KG1 (cell line): ENCODE measurements around the gene SLC22A23.

ENCODE experiments used
- DNase-seq: peaks from one replicate; lab custom pipeline; 2025; lab: John Stamatoyannopoulos, UW

SLC22A23 gene

DNA sequence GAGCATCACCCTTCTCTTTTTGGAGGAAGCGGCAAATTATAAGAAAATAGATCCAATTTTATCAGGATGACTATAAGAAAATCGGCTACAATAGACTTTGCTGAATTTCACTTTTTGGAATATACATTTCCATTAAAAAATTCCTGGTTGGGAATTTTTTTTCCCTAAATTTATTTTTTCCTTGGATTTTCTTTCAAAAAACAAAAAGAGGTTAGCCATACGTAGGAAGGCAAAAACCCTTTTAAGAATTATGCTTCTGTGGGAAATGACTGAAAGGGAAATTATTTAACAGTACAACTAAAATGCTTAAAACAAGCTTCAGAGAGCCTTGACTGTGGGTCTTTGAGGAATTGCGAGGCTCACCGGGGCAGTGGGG lies 86.9 kb downstream of the SLC22A23 start:
- DNase-seq = no peak

DNA sequence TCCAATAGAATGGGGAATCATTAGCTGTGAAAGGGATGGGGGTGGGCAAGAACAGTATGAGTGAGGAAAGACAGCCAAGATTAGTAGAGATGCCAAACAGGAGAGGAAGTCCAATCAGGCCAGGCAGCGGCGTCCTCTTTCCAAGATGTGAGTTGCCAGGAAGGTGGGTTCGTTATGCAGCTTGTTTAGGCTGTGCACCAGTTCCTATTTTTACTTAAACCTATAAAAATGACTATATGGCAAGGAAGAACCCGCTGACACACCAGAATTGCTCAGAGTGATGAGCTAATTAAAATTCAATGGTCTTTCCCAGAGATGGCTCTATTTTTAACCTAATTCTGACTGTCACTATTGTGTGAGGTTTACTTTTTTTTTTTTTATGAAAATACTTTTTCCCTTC lies 88.2 kb downstream of the SLC22A23 start:
- no peak for DNase-seq

DNA sequence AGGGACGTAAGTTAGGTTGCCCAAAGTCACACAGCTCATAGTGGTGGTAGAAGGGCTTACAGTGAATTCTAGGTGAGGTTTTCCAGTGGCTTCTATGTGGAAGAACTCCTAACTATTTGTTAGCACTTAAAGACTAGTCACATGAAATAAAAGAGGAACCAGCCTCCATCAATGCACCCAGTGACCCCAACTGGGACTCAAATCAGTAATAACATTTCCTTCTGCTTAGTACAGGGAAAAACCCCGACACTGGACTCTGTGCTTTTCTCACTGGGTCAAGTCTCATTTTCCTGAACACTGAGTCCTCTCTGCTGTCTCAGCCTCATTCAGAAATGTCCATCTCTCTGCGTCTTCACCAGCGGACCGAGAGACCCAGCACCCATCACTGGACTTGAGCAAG lies 89.2 kb downstream of the SLC22A23 start:
- no peak for DNase-seq

DNA sequence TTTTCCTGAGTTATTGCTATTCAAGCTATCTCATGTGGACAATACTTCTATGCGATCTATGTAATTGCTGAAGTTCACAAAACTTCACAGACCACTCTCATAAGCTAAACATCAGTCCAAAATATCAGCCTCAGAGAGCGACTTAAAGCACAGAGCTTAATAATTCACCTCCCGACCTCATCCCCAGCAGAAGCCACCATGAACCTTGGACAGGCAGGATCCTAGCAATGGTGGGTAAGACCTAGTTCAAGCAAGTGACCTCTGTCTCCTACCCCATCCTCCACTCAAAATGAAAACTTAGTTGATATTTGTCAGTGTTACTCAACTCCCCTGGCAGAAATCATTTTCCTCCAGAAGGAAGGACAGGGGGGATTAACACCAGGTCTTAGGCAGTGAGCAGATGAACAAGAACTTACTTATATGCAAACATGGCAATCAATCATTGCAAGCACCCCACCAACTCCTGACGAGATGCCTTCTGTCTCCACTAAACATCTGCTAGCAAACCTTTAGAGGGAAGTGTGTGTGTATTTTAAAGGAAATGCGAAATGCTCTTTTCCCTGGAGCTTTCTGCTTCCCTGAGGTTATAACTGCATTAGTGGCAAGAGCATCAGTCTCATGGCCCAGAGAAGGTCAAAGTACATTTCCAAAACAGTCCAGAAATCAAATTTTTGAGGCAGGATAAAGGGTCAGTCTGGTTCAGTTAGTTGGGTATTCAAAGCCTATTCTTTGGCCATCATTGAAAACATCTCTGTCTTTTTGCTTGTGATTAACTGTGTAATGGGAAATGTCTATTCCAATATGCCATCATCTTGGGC lies 90.0 kb downstream of the SLC22A23 start:
- no peak for DNase-seq

DNA sequence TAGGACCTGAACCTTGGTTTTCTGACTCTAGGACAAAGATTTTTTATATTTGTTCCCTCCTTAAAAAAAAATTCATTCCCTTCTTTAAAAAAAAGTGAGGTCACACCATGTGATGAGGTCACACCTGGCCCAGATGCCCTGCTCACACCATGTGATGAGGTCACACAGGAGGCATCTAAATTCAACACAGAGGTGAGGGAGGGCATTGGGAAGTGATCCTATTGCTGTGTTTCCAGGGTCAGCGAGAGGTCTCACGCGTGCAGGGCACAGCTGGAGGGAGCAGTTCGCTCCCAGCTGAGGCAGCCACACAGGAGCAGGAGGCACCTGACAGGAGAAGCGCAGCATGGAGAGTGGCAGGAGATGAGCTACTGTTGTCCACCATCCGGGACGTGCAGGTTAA lies 92.5 kb downstream of the SLC22A23 start:
- no peak for DNase-seq

DNA sequence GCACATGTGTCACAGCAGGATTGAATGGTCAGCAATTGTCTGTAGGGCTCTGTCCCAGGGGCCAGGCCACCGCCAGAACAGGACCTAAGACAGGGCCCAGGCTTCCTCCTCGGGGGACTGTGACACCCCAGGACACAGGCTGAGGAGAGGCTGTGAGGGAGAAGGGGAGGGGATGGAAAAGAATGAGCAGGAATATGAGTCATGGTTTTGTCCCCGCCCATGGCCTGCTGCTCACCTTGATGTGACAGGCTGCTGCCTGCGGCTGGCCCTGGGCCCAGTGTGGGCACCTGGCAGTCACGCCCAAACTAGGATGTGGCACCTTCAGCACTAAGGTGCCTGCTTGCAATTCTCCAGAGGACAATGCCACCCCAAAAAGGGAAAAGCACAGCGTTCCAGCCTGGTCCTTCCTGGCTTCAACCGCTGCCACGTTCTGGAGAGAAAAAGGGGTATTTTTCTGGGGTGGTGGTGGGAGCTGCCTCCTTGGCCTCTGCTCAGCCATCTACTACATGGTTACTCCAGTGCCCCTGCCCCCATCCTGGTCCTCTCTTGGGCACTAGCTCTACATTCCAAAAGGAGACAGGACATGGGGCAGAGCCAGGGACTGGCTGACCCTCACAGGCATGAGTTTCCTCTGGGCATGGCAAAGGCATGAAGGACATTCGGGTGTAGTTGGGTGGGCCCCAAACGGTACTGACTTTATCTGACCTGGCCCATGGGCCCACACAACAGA lies 93.4 kb downstream of the SLC22A23 start:
- DNase-seq = no peak

DNA sequence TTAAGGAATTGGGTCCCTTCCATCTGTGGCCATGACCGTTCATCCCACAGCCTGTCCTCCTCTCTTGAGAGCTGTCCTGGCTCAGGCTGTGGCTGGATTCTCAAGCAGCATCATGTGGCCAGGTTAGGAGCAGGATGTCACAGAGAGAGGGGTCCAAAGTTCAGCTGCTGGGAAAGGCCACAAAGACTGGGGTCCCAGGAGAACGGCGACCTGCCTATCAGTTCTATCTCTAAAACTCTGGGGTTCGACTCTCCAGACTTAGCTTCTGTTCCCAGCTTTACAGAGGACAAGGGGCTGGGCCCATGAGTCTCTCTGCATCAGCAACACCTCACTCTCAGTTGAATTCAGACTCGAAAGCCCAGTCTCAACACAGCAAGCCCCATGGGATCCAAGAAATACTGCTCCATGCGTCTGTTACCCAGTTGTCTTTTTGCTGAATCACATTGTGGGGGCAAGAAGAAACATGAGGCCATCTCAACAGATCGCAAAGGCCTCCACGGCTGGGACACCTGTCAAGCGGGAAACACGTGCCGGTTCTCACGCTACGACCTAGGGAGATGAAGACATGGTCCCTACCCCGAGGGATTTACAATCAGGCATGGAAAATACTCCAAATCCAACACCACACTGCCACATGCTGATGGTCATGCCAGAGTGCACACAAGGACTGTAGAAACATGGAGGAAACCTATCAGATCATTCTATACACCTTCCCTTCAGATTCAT lies 95.4 kb downstream of the SLC22A23 start:
- no peak for DNase-seq

DNA sequence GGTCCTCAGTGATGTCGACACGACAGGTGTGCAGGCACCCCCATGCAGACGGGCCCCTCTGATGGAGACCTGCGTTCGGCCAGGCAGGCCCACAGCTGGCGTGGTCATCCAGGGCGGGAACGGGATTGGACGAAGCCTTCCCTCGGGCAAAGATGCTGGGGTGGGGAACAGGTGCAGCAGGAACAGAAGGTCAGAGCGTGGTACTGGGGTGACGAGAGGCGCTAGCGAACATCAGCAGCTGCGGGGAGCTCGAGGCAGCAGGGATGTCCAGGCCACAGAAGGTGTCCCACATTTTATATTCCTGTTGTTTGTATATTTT lies 96.2 kb downstream of the SLC22A23 start:
- no peak for DNase-seq

DNA sequence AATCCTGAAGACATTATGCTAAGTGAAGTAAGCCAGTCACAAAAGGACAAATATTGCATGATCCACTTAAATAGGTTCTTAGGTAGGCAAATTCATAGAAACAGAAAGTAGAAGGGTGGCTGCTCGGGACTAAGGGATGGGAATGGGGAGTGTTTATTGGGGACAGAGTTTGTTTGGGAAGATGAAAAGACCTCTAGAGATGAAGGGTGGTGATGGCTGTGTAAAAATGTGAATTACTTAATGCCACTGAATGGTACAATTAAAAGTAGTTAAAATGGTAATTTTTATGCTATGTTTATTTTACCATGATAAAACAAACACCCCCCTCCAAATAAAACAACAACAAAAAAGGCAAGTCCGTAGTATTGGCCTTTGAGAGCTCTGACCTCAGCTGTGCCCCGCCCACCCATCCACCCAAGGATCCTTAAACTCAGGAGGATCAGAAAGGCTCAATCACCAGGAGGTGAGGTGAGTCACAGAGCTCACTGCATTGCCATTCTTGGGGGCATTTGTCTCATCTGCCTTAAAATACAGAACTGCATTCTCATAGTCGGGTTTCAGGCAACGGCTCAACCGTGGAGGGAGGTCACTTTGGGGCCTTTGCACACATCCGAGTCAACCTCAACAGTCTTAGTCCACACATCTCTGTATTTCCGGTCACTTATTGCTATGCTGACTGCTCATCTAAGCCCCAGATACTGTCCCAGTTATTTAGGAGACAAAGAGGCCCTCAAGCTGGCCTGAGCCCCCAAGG lies 96.7 kb downstream of the SLC22A23 start:
- no peak for DNase-seq

DNA sequence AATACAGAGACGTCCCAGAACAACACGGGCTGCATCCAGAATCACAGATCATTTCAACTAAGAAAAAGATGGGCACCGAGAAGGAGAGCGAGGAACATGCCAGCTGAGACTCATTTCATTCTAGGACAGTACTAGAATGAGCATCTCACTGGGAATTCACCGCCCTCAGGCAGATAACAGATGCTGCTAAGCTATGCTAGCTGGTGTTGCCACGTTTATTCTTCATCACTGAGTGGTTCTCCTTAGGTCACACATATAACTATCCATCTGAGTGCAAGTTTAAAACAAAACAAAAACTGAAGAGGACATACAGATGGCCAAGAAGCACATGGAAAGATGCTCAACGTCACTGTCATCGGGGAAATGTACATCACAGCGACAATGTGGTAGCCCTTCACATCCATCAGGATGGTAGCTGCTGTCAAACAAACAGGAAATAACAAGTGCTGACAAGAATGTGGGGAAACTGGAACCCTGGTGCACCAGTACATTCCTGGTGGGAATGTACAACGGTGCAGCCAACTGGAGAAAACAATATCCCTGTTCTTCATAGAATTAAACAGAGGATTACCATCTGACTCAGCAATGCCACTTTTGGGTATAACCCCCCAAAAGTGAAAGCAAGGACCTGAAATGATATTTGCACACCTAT lies 97.6 kb downstream of the SLC22A23 start:
- no peak for DNase-seq

DNA sequence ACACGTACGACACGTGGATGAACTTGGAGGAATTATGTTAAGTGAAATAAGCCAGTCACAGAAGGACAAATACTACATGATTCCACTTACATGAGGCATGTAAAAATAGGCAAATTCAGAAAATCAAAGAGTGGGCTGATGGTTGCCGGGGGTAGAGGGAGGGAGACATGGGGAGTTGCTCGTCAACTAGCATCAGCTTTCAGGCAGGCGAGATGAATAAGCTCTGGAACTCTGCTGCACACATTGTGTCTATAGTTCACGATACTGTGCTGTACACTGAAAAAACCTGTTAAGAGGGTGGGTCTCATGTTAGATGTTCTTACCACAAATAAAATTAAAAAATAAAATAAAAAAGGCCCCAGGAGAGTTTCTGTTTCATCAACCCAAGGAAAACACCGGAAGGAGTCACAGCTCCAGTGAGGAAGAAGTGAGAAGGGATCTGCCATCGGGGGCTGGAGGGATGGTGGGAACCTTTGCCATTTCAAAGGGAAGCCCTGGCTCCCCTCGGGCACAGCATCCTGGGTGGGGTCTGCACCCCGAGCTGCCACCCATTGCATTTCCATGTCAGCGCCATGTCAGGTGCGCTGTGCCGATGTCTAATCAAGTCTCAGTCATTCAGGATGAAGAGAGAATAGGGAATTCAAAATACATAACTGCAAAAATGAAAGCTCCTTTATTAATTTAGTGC lies 98.3 kb downstream of the SLC22A23 start:
- DNase-seq = no peak

DNA sequence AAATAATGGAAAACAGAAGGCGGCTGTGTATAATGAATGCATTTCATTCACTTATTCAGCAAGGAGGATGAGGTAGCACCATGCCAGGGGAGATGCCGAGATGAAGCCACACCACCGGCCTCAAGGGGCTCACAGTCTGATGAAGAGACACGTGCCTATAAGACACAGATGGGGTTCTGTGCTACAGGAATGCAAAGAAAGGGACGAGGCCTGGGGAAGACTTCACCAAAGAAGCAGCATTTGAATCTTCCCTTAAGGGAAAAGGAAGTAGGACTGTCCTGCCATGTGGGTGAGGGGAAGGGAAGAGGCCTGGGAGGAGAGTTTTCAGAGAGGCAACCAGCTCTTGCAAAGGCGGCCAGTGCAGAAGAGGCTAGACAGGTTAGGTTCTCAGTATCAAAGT lies 99.2 kb downstream of the SLC22A23 start:
- DNase-seq = no peak

DNA sequence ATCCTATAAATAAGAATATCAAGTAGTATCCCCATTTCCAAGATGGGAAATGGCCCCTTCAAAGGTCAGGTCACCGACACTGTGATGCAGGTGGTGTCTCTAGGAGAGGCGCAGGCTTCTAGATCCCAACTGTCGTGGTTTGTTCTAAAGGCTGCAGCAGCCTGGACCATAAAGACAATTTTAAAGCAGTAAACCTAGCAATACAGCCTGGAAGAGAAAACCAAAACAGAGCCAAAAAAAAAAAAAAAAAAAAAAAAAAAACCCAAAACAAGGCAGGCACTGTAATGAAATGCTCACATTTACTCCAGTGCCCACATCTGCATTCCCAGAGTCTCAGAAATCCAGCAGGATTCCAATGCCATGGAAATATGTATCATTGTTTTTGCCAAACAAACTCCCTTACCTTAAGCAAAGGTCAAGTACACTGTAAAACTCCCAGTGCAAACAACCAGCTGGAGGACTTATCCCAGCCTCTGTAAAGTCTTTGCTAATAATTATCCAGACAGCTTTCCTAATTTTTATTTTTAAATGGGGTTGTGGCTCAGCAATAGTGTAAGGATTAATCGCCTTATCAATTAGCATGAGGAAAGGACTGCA lies 99.9 kb downstream of the SLC22A23 start:
- no peak for DNase-seq

DNA sequence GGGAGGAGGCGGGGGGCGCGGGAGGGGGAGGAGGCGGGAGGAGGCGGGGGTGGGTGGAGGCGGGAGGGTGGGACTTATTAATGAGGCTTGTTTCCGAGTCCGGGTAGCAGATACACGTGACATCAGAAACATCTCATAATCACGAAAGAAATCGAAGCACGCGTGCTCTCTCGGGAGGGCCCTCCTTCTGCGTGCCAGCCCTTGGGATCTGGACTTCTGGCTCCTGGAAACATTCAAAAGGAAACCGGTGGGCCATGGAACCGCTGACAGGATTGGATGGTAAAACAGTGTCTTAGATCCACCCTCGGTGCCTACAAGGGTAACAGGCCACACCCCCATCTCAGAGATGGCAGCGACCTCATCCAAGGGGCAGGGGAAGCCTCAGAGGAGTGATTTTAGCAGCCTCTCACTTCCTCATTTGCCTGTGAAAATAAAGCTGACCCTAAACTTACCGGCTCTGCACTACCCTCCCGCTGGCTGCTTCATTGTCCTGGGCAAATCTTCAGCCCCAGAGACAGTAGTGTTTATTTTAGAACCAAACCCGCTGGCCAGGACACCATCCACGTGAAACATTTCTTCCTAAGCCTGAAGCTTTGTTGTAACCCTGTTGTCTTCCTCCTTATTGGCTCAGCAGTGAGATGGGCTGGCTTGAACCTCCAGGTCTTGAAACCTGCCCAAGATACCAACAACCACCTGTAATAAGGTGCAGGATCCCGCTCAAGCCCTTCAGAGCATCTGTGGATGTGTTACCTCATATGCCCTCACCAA lies 100.6 kb downstream of the SLC22A23 start:
- DNase-seq = no peak

DNA sequence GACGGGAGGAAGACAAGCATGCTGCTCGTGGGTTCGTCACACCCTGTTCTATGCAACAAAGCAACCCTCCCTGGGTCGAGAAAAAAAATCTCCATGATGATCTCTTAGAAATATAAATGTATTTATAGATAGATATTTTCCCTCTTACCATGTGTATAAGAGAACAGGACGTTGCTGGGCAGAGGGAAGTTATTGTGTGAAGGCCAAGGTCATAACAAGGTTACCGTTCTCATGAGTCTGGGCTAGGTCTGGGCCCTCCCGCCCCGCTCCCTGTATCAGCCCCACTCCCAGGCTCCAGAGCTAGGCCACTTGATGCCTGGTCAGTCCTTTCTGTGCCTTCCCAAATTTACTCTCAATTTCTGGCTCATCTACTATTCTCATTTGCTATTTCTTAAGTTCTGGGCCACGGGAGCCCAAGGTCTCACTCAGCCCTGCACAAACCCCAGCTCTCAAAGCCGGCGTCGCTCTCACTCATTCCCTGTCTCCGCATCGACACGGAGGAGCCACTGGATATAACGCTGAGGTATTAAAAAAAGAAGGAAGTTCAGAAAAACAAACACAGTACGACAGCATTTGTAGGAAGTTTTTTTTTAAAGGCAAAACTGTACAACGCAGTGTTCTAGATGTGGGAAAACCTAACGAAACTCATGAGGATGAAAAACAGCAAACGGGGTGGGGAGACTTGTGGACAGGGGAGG lies 101.3 kb downstream of the SLC22A23 start:
- DNase-seq = no peak

DNA sequence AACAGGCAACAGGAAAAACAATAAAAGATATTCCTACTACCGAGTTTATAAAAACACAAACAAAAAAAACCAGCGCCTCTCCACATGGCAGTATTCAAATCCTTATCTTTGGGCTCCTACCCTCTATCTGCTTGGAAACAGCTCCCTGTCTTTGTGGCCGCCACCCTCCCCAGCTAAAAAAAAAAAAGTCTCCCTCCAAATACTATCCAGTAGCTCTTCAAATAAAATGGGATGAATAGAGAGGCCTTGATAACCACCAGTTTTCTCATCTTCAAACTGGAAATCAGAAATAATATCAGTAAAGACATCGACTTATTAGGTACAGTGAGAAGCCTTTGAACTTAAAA lies 101.9 kb downstream of the SLC22A23 start:
- no peak for DNase-seq

DNA sequence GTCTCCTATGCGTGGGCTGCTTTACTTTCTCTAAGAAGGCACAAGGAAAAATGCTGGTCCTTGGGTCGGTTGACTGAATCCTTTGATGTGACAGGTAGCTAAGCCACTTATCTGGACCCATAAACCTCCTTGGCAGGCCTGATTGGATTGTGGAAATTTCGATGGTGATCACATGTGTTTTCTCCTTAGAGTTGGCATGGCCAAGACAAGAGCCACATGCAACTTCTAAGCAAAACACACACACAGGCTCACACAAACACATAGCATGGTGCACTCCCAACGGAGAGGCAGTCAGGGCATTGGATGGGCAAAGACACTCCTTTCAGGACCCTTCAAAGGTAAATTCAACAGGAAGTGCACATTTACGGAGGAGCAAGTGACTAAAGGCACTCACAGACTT lies 102.9 kb downstream of the SLC22A23 start:
- no peak for DNase-seq

DNA sequence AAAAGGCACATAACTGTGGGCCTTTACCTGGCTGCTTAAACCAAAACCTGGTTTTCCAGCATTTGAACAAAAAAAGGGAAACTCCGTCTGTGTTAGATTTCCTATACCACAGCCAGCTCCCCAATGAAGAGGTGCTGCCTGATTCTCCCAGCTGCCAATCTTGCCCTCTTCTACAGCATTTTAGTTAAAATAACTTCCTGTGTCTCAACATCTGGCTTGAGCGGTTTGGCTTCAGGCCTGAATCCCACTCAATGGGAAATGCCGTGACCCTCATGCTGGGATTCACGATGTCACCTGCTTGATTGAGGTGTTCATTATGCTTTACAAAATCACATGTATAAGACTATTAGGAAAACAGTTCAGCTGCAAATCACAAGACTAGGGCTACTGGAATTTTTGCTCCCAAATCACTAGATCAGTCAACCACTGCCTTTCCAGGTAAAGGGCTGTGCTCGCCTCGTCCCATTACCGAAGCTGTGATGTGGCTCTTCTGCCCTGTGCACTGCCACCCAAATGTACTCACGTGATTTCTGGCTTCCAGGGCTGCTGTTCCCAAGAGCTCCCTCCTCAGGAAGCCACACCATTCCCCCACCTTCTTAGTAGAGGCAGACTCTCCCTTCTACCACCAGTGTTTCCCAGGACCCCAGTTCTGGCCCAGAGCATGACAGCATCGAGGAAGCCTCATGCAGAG lies 103.5 kb downstream of the SLC22A23 start:
- no peak for DNase-seq

DNA sequence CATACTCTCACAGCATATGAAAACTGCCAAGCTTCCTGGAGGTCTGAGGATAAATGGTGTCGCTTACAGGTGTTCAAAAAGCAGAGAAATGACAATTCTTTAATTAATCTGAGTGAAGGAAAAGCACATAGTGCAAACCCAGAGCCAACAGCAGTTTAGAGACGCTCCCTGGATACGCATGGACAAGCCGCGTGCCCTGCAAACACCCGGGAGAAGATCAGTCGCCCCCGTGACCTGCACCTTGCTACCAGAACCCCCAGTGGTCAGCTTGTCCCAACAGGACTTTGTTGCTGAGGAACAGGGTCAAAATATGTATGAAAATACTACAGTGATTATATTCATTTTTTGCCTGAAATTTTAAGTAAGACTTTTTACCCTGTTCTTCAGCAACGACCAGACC lies 104.2 kb downstream of the SLC22A23 start:
- no peak for DNase-seq
